ENCODE data around the gene CAPN12. TPM values are rescaled to one million over a fixed set of nuclear protein-coding genes. Genes with fewer than 3 reads are reported as not detected.

Gene CAPN12
- total RNA-seq, 2 experiments from 2014 or later, result 1.2 to 2.6 TPM

- no peak overlapping the region for H3K4me3 ChIP-seq (ENCODE audit: low read depth, low read length, poor library complexity, severe bottlenecking)
- H3K36me3 ChIP-seq (ENCODE audit: insufficient read depth, low read length), result no peaks in the 10 kb centered on the region
- H3K9me2 ChIP-seq (ENCODE audit: insufficient read depth, low read length), result no peaks in the 10 kb centered on the region
- H3K27ac ChIP-seq (ENCODE audit: low read depth, low read length, poor library complexity, severe bottlenecking), result no peak overlapping the region
- H3K9me3 ChIP-seq (ENCODE audit: low read length), result no peaks in the 10 kb centered on the region
- H3K79me2 ChIP-seq (ENCODE audit: insufficient read depth, low read depth, low read length), result no peaks in the 10 kb centered on the region
- H4K20me1 ChIP-seq (ENCODE audit: insufficient read depth, low read length), result no peaks in the 10 kb centered on the region
- TF ChIP-seq EZH2phosphoT487 (IDR thresholded peaks at IDR 0.05; ENCODE audit: borderline replicate concordance, low read depth, low read length) (no peak), CTCF (conservative IDR thresholded peaks at IDR 0.05; ENCODE audit: low read length) (no peak)
- DNase-seq (ENCODE audit: low spot score), result no peak
- no peak overlapping the region for H3K4me2 ChIP-seq (ENCODE audit: low read length)
- no peak overlapping the region for H2AFZ ChIP-seq (ENCODE audit: low read length)
- POLR2A ChIA-PET, result interaction anchor here (0.5 to 0.7 kb wide), 2 partner anchors 240 to 331 kb away, joined by 4 to 6 read pairs; no protein-coding TSS in a partner anchor
- intact Hi-C loops (cut with micrococcal nuclease; ENCODE audit: unreplicated experiment), result no loop called here
- H3K4me1 ChIP-seq (ENCODE audit: insufficient read depth, low read length, poor library complexity, severe bottlenecking), result no peaks in the 10 kb centered on the region
- CTCF ChIA-PET (ENCODE audit: unreplicated experiment), result no interaction called here
- BruUV-seq (replicated peaks), result no TSS peak
Measured at GRCh38 chr19:38742296-38742695, 2.0 kb downstream of the CAPN12 start.

- no TSS peak for BruUV-seq (replicated peaks)
- TF ChIP-seq CTCF (conservative IDR thresholded peaks at IDR 0.05; ENCODE audit: low read length), result no peak
- TF ChIP-seq EZH2phosphoT487 (IDR thresholded peaks at IDR 0.05; ENCODE audit: borderline replicate concordance, low read depth, low read length), result no peak
- Histone ChIP-seq H2AFZ (ENCODE audit: low read length) (no peak overlapping the region), H3K36me3 (ENCODE audit: insufficient read depth, low read length) (no peaks in the 10 kb centered on the region), H3K4me1 (ENCODE audit: insufficient read depth, low read length, poor library complexity, severe bottlenecking) (no peaks in the 10 kb centered on the region), H3K9me2 (ENCODE audit: insufficient read depth, low read length) (no peaks in the 10 kb centered on the region), H3K27ac (ENCODE audit: low read depth, low read length, poor library complexity, severe bottlenecking) (no peak overlapping the region), H3K4me3 (ENCODE audit: low read depth, low read length, poor library complexity, severe bottlenecking) (no peak overlapping the region), H3K9me3 (ENCODE audit: low read length) (no peaks in the 10 kb centered on the region), H3K4me2 (ENCODE audit: low read length) (no peak overlapping the region), H4K20me1 (ENCODE audit: insufficient read depth, low read length) (no peaks in the 10 kb centered on the region), H3K79me2 (ENCODE audit: insufficient read depth, low read depth, low read length) (no peaks in the 10 kb centered on the region)
- intact Hi-C loops (cut with micrococcal nuclease; ENCODE audit: unreplicated experiment), result no loop called here
- no peak for DNase-seq (ENCODE audit: low spot score)
- POLR2A ChIA-PET, result interaction anchor here (0.5 kb wide), 1 partner anchor 241 kb away, joined by 4 read pairs; no protein-coding TSS in a partner anchor
- CTCF ChIA-PET (ENCODE audit: unreplicated experiment), result interaction anchor here (0.6 kb wide), 1 partner anchor 192 kb away, joined by 3 read pairs; no protein-coding TSS in a partner anchor
Measured at GRCh38 chr19:38741670-38742069, 2.6 kb downstream of the CAPN12 start.

- Histone ChIP-seq H3K79me2 (ENCODE audit: insufficient read depth, low read depth, low read length) (no peaks in the 10 kb centered on the region), H3K27ac (ENCODE audit: low read depth, low read length, poor library complexity, severe bottlenecking) (no peak overlapping the region), H3K4me3 (ENCODE audit: low read depth, low read length, poor library complexity, severe bottlenecking) (no peak overlapping the region), H4K20me1 (ENCODE audit: insufficient read depth, low read length) (no peaks in the 10 kb centered on the region), H3K4me1 (ENCODE audit: insufficient read depth, low read length, poor library complexity, severe bottlenecking) (no peaks in the 10 kb centered on the region), H3K36me3 (ENCODE audit: insufficient read depth, low read length) (no peaks in the 10 kb centered on the region), H3K4me2 (ENCODE audit: low read length) (no peak overlapping the region), H3K9me2 (ENCODE audit: insufficient read depth, low read length) (no peaks in the 10 kb centered on the region), H2AFZ (ENCODE audit: low read length) (no peak overlapping the region), H3K9me3 (ENCODE audit: low read length) (no peaks in the 10 kb centered on the region)
- no peak for DNase-seq (ENCODE audit: low spot score)
- intact Hi-C loops (cut with micrococcal nuclease; ENCODE audit: unreplicated experiment), result no loop called here
- ChIA-PET CTCF (ENCODE audit: unreplicated experiment) (interaction anchor here (0.6 kb wide), 1 partner anchor 192 kb away, joined by 3 read pairs; no protein-coding TSS in a partner anchor), POLR2A (no interaction called here)
- TF ChIP-seq CTCF (conservative IDR thresholded peaks at IDR 0.05; ENCODE audit: low read length) (no peak), EZH2phosphoT487 (IDR thresholded peaks at IDR 0.05; ENCODE audit: borderline replicate concordance, low read depth, low read length) (no peak)
- BruUV-seq (replicated peaks), result no TSS peak
Measured at GRCh38 chr19:38740932-38741331, 3.3 kb downstream of the CAPN12 start.
